GM18517 (cell line): ENCODE data around the gene DMRTB1.

Experiments
- ATAC-seq: cut with Tn5 transposase; IDR thresholded peaks from one replicate; pipeline ENCODE4 v1.9.1; 2021; ENCODE audit warnings: mild to moderate bottlenecking, moderate library complexity; ENCODE audit not compliant: unreplicated experiment

The DMRTB1 gene

DNA sequence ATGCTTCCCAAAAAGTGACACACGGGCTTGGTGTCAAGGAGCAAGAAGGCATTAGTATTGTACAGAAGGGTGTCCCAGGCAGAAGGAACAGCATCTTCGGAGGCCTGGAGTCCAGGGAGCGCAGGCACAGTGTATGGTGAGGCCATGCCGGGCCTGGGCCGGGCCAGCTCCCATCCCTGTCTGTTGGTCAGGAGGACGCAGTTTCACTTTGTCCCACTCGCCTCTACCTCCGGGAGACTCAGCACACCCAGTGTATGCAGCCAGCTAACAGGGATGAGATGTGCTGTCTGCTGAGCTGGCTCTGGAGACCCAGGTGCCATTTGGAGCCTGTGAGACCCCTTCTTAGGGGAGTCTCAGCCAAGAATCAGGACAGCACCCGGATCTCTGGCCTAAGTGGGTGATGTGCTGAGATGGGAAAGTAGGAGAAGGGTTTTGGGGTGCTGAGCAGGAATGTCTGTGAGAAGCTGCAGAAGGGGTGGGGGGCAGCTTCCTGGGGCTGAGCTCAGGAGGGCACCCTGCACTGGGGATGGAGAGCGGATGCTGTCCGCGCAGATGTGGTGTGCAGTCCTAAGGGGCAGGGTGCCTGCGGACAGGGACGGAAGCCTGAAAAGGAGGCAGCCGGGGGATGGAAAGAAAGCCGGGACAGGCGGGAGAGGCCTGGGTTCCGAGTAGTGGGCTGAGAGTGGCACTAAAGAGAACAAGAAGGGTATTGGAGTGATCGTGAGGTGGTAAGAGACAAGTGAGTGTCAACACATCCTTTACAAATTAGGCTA lies 25.7 kb downstream of the DMRTB1 start:
- ATAC-seq: no peak

DNA sequence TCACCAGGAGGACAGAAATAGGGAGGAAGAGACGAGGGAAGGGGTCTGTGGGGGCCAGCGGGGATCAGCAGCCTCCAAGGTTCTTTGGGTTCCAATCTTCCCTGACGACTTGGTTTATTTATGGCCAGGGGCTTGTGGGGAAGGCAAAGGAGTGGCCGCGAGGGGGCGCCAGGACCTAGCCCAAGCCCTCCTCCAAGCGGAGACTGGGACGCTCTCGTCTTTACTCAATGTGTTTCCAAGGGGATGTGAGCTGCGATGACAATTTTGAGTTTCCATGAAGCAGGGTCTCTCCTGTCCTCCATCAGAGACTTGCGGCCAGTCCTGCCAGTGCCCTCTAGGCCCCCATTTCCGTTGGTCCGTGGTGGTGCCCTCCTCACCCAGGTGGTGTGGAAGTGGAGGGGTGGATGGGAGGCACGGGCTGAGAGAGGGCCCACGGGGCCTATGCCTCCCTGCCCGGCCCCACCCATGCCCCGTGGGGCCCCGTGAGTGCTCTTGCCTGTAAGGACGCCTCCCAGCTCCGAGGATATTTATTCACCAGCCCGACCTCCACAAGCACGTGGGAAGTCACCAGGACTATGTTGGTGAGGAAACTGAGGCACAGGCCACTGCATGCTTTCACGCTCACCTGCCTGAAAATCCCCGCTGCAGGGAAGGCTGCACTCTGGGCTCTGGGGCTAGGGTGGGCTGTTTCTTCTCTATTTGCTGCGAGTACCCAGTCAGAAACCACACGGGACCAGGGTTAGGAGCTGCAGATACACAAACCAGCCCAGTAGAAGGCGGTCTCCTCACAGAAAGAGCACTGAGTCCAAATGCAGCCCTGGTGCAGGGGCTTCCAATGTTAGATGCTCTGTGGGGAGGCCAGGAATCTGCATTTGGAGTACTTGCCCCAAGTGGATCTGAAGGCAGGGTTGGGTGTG lies 26.5 kb downstream of the DMRTB1 start:
- no peak for ATAC-seq

- no peak for ATAC-seq
These were observed 27.3 kb downstream of the DMRTB1 start for GRCh38 chr1:53486395-53487026.

- no peak for ATAC-seq
These were observed 31.2 kb downstream of the DMRTB1 start for GRCh38 chr1:53490351-53490750.

GRCh38 chr1:53495633-53496345 lies 36.6 kb downstream of the DMRTB1 start:
- ATAC-seq: no peak

- ATAC-seq: no peak
These were observed 39.4 kb downstream of the DMRTB1 start for GRCh38 chr1:53498555-53499131.

DNA sequence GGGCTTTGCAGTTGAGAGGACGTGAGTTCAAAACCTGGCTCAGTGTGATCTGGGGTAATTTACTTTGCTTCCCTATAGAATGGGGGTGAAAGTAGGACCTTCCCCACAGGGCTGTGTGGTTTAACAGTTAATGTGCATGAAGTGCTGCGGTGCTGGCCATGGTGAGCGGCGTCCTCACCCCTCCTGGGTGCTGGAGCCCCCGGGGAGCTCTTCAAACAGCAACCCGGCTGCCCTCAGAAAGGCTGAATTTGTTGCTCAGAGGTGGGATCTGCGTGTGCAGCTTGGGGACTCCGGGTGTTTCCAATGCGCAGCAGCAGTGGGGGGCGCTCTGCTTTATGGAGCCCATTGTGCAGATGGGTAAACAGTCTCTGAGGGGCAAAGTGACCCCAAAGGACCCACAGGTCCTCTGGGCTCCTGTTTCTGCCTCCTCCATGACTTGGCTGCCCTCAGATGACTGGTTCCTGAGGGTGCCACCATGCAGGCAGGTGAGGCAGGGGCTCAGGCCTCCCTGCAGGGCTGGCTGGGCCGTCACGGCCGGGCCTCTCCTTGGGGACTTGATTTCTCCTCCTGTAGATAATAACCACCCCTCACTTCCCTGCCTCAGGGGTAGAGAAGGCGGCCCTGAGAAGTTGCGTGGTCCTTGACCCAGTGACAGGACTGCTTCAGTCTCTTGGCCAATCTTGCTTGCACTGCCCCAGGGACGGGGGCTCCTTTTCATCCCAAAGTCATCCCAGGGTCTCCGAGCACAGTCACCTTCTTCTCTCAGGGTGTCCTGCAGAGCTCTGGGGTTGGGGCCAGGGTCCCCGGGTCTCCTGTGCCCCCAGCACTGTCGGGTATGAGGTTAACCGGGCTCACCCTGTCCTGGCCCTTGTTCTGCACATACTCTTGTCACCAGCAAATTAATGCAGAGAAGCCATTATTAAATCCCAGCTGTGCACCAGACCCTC lies 40.3 kb downstream of the DMRTB1 start:
- no peak for ATAC-seq

- no peak for ATAC-seq
These were observed 41.2 kb downstream of the DMRTB1 start for GRCh38 chr1:53500204-53501064.

GRCh38 chr1:53501065-53502005 lies 42.1 kb downstream of the DMRTB1 start:
- ATAC-seq: no peak

- ATAC-seq: no peak
These were observed 43.6 kb downstream of the DMRTB1 start for GRCh38 chr1:53502641-53503432.

DNA sequence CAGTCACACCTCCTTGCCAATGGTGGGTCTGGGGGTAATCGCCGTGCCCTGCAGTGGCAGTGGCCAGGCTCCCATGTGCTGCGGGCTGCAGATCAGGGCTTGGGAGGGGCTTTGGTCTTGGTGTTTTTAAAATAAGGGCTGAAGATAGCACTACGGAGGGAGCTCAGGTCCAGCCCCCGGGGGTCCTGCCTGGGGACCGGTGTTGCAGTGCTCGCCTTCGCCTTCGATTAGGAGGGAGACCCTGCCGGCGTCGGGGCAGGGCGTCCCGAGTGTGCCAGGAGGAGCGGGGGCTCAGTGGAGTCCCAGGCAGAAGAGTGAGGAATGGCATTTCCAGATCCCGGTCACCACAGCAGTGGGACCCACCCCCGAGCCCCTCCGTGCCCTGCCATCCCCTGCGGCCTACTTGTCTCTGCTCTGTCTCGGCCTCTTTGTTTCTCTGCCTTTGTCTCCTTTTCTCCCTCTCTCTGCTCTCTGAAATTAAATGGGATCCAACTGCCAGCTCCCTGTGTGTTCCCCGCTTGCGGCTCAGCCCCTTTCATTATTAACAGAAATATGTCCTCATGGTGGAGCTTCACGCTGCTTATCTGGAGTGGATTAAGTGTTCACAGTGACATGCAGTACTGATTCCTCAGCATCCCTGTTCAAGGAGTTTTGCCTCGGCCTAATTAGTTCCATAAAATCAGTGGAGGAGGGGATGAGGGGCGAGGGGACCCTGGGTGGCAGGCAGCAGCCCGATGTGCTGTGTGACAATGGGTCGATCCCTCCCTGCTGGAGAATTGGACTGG lies 44.4 kb downstream of the DMRTB1 start:
- no peak for ATAC-seq

DNA sequence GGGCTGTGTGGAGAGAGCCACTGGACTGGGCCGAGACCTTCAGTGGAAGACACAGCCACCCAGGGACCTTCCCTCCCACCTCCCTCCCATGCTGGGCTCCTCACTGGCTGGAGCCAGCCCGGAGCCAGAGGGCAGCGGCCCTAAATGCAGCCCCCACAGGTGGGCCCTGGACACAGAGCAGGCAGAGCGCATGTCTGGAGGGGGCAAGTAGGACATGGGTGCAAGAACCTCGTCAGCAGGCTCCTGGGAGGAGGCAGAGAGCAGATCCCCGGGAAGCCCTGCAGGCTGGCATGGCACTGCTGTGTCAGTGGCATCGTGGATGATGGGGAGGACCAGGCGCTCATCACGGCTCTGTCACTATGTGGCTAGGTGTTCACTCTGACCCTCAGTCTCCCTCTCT lies 45.7 kb downstream of the DMRTB1 start:
- no peak for ATAC-seq

GRCh38 chr1:53505401-53505800 lies 46.2 kb downstream of the DMRTB1 start:
- no peak for ATAC-seq

DNA sequence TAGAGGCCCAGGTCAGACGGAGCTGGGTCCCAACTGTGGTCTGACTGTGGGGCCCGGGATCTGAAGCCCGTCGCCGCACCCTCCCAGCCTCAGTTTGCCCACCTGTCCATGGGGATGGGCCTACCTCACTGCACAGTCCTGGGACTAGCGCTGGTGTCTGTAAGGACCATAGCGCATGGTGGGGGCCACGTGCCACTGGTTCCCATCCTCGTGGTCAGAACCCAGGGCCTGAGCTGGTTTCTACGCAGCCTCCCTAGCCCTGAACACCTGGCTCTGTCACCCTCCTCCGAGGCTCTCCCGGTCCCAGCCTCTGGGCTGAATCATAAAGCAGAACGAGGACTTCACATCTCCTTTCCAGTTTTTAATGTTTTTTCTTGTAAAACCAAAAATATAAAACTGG lies 46.7 kb downstream of the DMRTB1 start:
- no peak for ATAC-seq

- no peak for ATAC-seq
These were observed 47.3 kb downstream of the DMRTB1 start for GRCh38 chr1:53506355-53507050.
